HFFc6 (cell line): ENCODE results near the gene STK11IP. TPM values are rescaled to one million over a fixed set of nuclear protein-coding genes. Genes with fewer than 3 reads are reported as not detected.

Source experiments
- DNase-seq: peaks from one replicate; pipeline ENCODE4 v3.0.0-alpha.2; 2018
- H3K27ac Mint-ChIP-seq: 2 replicates; pipeline ENCODE4 v1.8.0; 2020; ENCODE audit warnings: mild to moderate bottlenecking, mixed read lengths
- H3K27me3 Mint-ChIP-seq: 2 replicates; pipeline ENCODE4 v1.8.0; 2021; ENCODE audit warnings: mild to moderate bottlenecking, moderate library complexity, mixed read lengths; ENCODE audit not compliant: insufficient read depth
- H3K36me3 Mint-ChIP-seq: 2 replicates; pipeline ENCODE4 v1.8.0; 2021; ENCODE audit warnings: low read depth, mixed read lengths
- H3K4me1 Mint-ChIP-seq: 2 replicates; pipeline ENCODE4 v1.8.0; 2020; ENCODE audit warnings: low read depth, mixed read lengths
- H3K4me3 Mint-ChIP-seq: 2 replicates; pipeline ENCODE4 v1.8.0; 2020; ENCODE audit warnings: mild to moderate bottlenecking, moderate library complexity, mixed read lengths
- H3K9me3 Mint-ChIP-seq: 2 replicates; pipeline ENCODE4 v1.8.0; 2020; ENCODE audit warnings: mild to moderate bottlenecking, mixed read lengths
- CTCF ChIP-seq: fragments of 200-600 bp; sonication (generic); IDR thresholded peaks from 2 replicates; pipeline ENCODE4 v1.5.0; 2021; ENCODE audit warnings: antibody characterized with exemption, mild to moderate bottlenecking
- total RNA-seq, 6 experiments: library from RNA; stranded (reverse); fragmentation: NEBNext Ultra II Directional; extraction: Animal tissue kit (Norgen Biotek cat#: 25700); gene quantifications; 2 replicates in 1 of 6; 3 replicates in 5 of 6; pipeline ENCODE4 v1.2.3, GENCODE V29; 2021

The STK11IP gene
- total RNA-seq, 6 experiments from 2014 or later, result 17.4 to 21.5 (median 18.9) TPM

GRCh38 chr2:219615894-219616293, 18.2 kb downstream of the STK11IP start:
- H3K4me1 Mint-ChIP-seq, result no peaks in the 10 kb centered on the region
- H3K36me3 Mint-ChIP-seq, result peaks cover 23% of the 10 kb centered on the region
- no peaks in the 10 kb centered on the region for H3K9me3 Mint-ChIP-seq
- no peak for DNase-seq
- H3K4me3 Mint-ChIP-seq, result no peak overlapping the region
- no peak overlapping the region for H3K27ac Mint-ChIP-seq
- no peaks in the 10 kb centered on the region for H3K27me3 Mint-ChIP-seq
- TF ChIP-seq CTCF, result no peak

- H3K4me3 Mint-ChIP-seq, result no peak overlapping the region
- H3K9me3 Mint-ChIP-seq, result no peaks in the 10 kb centered on the region
- H3K36me3 Mint-ChIP-seq, result peaks cover 19% of the 10 kb centered on the region
- no peak for DNase-seq
- no peak overlapping the region for H3K27ac Mint-ChIP-seq
- TF ChIP-seq CTCF, result no peak
- no peaks in the 10 kb centered on the region for H3K27me3 Mint-ChIP-seq
- H3K4me1 Mint-ChIP-seq, result no peaks in the 10 kb centered on the region
These were observed 18.9 kb downstream of the STK11IP start for GRCh38 chr2:219616550-219616949.

DNA sequence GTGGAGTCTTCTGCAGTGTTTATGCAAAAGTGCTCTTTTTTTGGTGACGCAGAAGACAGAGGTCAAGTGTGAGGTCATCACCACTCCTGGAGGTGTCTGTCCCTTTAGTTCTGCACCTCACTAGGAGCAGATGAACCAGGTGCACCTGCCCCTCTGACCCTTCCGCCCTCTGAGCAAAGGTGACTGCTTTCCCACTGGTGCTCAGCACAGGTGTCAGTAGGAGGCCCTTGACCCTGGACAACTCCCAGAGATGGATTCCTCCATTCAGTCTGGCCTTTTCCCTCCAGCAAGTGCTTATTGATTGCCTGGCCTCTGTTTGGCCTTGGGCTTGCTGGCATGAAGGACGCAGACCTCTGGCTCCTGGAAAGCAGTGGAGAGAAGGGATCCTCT, 21.1 kb downstream of the STK11IP start:
- peaks cover 19% of the 10 kb centered on the region for H3K36me3 Mint-ChIP-seq
- no peak for TF ChIP-seq CTCF
- DNase-seq, result no peak
- H3K9me3 Mint-ChIP-seq, result no peaks in the 10 kb centered on the region
- no peaks in the 10 kb centered on the region for H3K4me1 Mint-ChIP-seq
- no peak overlapping the region for H3K4me3 Mint-ChIP-seq
- no peak overlapping the region for H3K27ac Mint-ChIP-seq
- H3K27me3 Mint-ChIP-seq, result peaks cover 5% of the 10 kb centered on the region

- no peak for TF ChIP-seq CTCF
- H3K4me3 Mint-ChIP-seq, result no peak overlapping the region
- no peak for DNase-seq
- no peaks in the 10 kb centered on the region for H3K9me3 Mint-ChIP-seq
- no peak overlapping the region for H3K27ac Mint-ChIP-seq
- H3K27me3 Mint-ChIP-seq, result peaks cover 10% of the 10 kb centered on the region
- no peaks in the 10 kb centered on the region for H3K4me1 Mint-ChIP-seq
- peaks cover 17% of the 10 kb centered on the region for H3K36me3 Mint-ChIP-seq
These were observed 21.6 kb downstream of the STK11IP start for GRCh38 chr2:219619235-219619634.

- no peaks in the 10 kb centered on the region for H3K9me3 Mint-ChIP-seq
- no peak for TF ChIP-seq CTCF
These were observed 22.9 kb downstream of the STK11IP start for GRCh38 chr2:219620546-219620945.

GRCh38 chr2:219621935-219622334, 24.3 kb downstream of the STK11IP start:
- TF ChIP-seq CTCF, result no peak
- no peak overlapping the region for H3K4me3 Mint-ChIP-seq
- no peaks in the 10 kb centered on the region for H3K9me3 Mint-ChIP-seq
- H3K27ac Mint-ChIP-seq, result no peak overlapping the region
- no peaks in the 10 kb centered on the region for H3K36me3 Mint-ChIP-seq
- DNase-seq, result no peak
- no peaks in the 10 kb centered on the region for H3K4me1 Mint-ChIP-seq
- H3K27me3 Mint-ChIP-seq, result peaks cover 15% of the 10 kb centered on the region

More at GRCh38 chr2:219620546-219620945, 22.9 kb downstream of the STK11IP start:
- Mint-ChIP-seq H3K27ac (no peak overlapping the region), H3K4me1 (no peaks in the 10 kb centered on the region), H3K4me3 (no peak overlapping the region), H3K27me3 (peaks cover 11% of the 10 kb centered on the region), H3K36me3 (0 out of 2 replicates have a peak, but pooled peaks cover 8% of the 10 kb centered on the region)
- DNase-seq, result no peak
